Hindlimb muscle (tissue), 1 donor: ENCODE measurements around the gene TEX101. TPM values are rescaled to one million over a fixed set of nuclear protein-coding genes. Genes with fewer than 3 reads are reported as not detected.
A peak's percentile ranks its signal among the peaks of the same experiment; 100 is the strongest.
"Not testable (repeated sequence)": the region's sequence is repeated elsewhere in the genome, so short reads cannot be mapped to it uniquely, and the experiment has no call there.

Experiments
- DNase-seq: peaks from one replicate; pipeline ENCODE4 v3.0.0-alpha.2; 2013
- polyA plus RNA-seq: library from polyadenylated mRNA; unstranded; fragments of 120-200 nt; gene quantifications from one replicate; pipeline ENCODE4 v1.2.1, GENCODE V29; 2013; ENCODE audit not compliant: insufficient read length

Gene TEX101
- polyA plus RNA-seq, 1 donor, result not detected

GRCh38 chr19:43422000-43422688 is 7.5 kb downstream of the TEX101 start:
- DNase-seq, result no peak

- DNase-seq, result no peak
Observed at GRCh38 chr19:43422689-43423066, 8.0 kb downstream of the TEX101 start.

- DNase-seq, result no peak
Observed at GRCh38 chr19:43423779-43424178, 9.1 kb downstream of the TEX101 start.

- DNase-seq, result no peak
Observed at GRCh38 chr19:43425567-43426392, 11.1 kb downstream of the TEX101 start.

- no peak for DNase-seq
Observed at GRCh38 chr19:43429395-43429794, 14.7 kb downstream of the TEX101 start.

- no peak for DNase-seq
Observed at GRCh38 chr19:43430142-43430710, 15.5 kb downstream of the TEX101 start.

- no peak for DNase-seq
Observed at GRCh38 chr19:43430976-43431375, 16.3 kb downstream of the TEX101 start.

GRCh38 chr19:43433358-43433673 is 18.6 kb downstream of the TEX101 start:
- DNase-seq, result no peak

- DNase-seq, result no peak
Observed at GRCh38 chr19:43433689-43434088, 19.0 kb downstream of the TEX101 start.

GRCh38 chr19:43435775-43436174 is 21.1 kb downstream of the TEX101 start:
- DNase-seq, result no peak

GRCh38 chr19:43437284-43437683 is 22.6 kb downstream of the TEX101 start:
- not testable (repeated sequence) for DNase-seq

- no peak for DNase-seq
Observed at GRCh38 chr19:43437712-43438111, 23.0 kb downstream of the TEX101 start.

GRCh38 chr19:43438291-43439031 is 23.8 kb downstream of the TEX101 start:
- DNase-seq, result peak; percentile 50

- no peak for DNase-seq
Observed at GRCh38 chr19:43439032-43439708, 24.5 kb downstream of the TEX101 start.

GRCh38 chr19:43439709-43440063 is 25.0 kb downstream of the TEX101 start:
- DNase-seq, result no peak

- DNase-seq, result no peak
Observed at GRCh38 chr19:43441716-43442115, 27.0 kb downstream of the TEX101 start.

GRCh38 chr19:43444091-43444490 is 29.4 kb downstream of the TEX101 start:
- not testable (repeated sequence) for DNase-seq

GRCh38 chr19:43444531-43445287 is 30.0 kb downstream of the TEX101 start:
- no peak for DNase-seq

GRCh38 chr19:43445426-43445825 is 30.7 kb downstream of the TEX101 start:
- no peak for DNase-seq

GRCh38 chr19:43446746-43447489 is 32.2 kb downstream of the TEX101 start:
- DNase-seq, result peak; percentile 77

GRCh38 chr19:43447655-43448054 is 33.0 kb downstream of the TEX101 start:
- no peak for DNase-seq
